Mesothelial cell of epicardium (in vitro differentiated cells): ENCODE measurements around the gene MRPL49. TPM values are rescaled to one million over a fixed set of nuclear protein-coding genes. Genes with fewer than 3 reads are reported as not detected.

Experiments used
- DNase-seq, 2 experiments: peaks; one replicate each; pipeline ENCODE4 v3.0.0; 2021; ENCODE audit warnings: low spot score in 2 of 2; ENCODE audit not compliant: unreplicated experiment in 2 of 2
- H3K27ac Mint-ChIP-seq: 2 replicates; pipeline ENCODE4 v1.8.0; 2021; ENCODE audit warnings: mixed read lengths
- H3K27me3 Mint-ChIP-seq: 2 replicates; pipeline ENCODE4 v1.8.0; 2021; ENCODE audit warnings: low read depth, mixed read lengths
- H3K36me3 Mint-ChIP-seq: 2 replicates; pipeline ENCODE4 v1.8.0; 2021; ENCODE audit warnings: mixed read lengths
- H3K4me1 Mint-ChIP-seq: 2 replicates; pipeline ENCODE4 v1.8.0; 2021; ENCODE audit warnings: mixed read lengths
- H3K4me3 Mint-ChIP-seq: 2 replicates; pipeline ENCODE4 v1.8.0; 2021; ENCODE audit warnings: mild to moderate bottlenecking, moderate library complexity, mixed read lengths
- H3K9me3 Mint-ChIP-seq: 2 replicates; pipeline ENCODE4 v1.8.0; 2021; ENCODE audit warnings: mixed read lengths
- CTCF ChIP-seq: fragments of 200-600 bp; sonication (generic); IDR thresholded peaks from one replicate; pipeline ENCODE4 v1.5.0; 2021; ENCODE audit warnings: antibody characterized with exemption; ENCODE audit not compliant: unreplicated experiment
- total RNA-seq: library from RNA; stranded (reverse); gene quantifications from 3 replicates; pipeline ENCODE4 v1.2.1, GENCODE V29; 2021

MRPL49 gene
- total RNA-seq, 1 donor from 2014 or later = 41.3 TPM

GRCh38 chr11:65132238-65132987, 10.3 kb downstream of the MRPL49 start:
- Mint-ChIP-seq H3K27ac (peak overlapping the region; percentile 100), H3K4me3 (peak overlapping the region; percentile 99), H3K9me3 (no peaks in the 10 kb centered on the region), H3K27me3 (no peaks in the 10 kb centered on the region), H3K4me1 (peaks cover 30% of the 10 kb centered on the region), H3K36me3 (peaks cover 3% of the 10 kb centered on the region)
- no peak for DNase-seq
- TF ChIP-seq CTCF = no peak

- Mint-ChIP-seq H3K9me3 (no peaks in the 10 kb centered on the region), H3K27me3 (no peaks in the 10 kb centered on the region)
Measured at GRCh38 chr11:65132988-65133700, 11.0 kb downstream of the MRPL49 start.

GRCh38 chr11:65133724-65134123, 11.6 kb downstream of the MRPL49 start:
- Mint-ChIP-seq H3K9me3 (no peaks in the 10 kb centered on the region), H3K36me3 (peaks cover 3% of the 10 kb centered on the region), H3K4me3 (peak overlapping the region; percentile 99), H3K27me3 (no peaks in the 10 kb centered on the region), H3K27ac (peak overlapping the region; percentile 100), H3K4me1 (peaks cover 30% of the 10 kb centered on the region)
- TF ChIP-seq CTCF = no peak
- no peak for DNase-seq

More at GRCh38 chr11:65132988-65133700, 11.0 kb downstream of the MRPL49 start:
- Mint-ChIP-seq H3K4me1 (peaks cover 30% of the 10 kb centered on the region), H3K36me3 (peaks cover 3% of the 10 kb centered on the region), H3K27ac (peak overlapping the region; percentile 100), H3K4me3 (peak overlapping the region; percentile 99)
- no peak for TF ChIP-seq CTCF
- no peak for DNase-seq

GRCh38 chr11:65134240-65134951, 12.3 kb downstream of the MRPL49 start, which contains the start of gene SYVN1:
Gene SYVN1 (minus strand): TSS chr11:65134519. CDS start chr11:65133601, 918 bp downstream.
- H3K4me1 Mint-ChIP-seq = peaks cover 30% of the 10 kb centered on the region

More at GRCh38 chr11:65134240-65134951, 12.3 kb downstream of the MRPL49 start, which contains the start of gene SYVN1:
- peak; percentile 76 to 85 for DNase-seq
- H3K4me3 Mint-ChIP-seq = peak within 1 kb of the TSS; percentile 99
- H3K9me3 Mint-ChIP-seq = no peaks in the 10 kb centered on the region
- no peaks in the 10 kb centered on the region for H3K27me3 Mint-ChIP-seq
- H3K36me3 Mint-ChIP-seq = peaks cover 3% of the 10 kb centered on the region
- TF ChIP-seq CTCF = no peak
- peak within 1 kb of the TSS; percentile 100 for H3K27ac Mint-ChIP-seq
